IMR-90 (cell line): ENCODE results near the gene FBXO30. TPM values are rescaled to one million over a fixed set of nuclear protein-coding genes. Genes with fewer than 3 reads are reported as not detected.

Source experiments
- ATAC-seq: fragments of 200-7000 bp; cut with Tn5 transposase; 2 replicates; pipeline ENCODE4 v1.9.1; 2020; ENCODE audit warnings: low read depth, mild to moderate bottlenecking, moderate library complexity
- BruUV-seq: library from RNA; stranded (reverse); fragments of 400-500 nt; replicated peaks from 2 replicates; lab custom pipeline; 2021; lab: Mats Ljungman, UMichigan
- CTCF ChIA-PET: fragments of 300-600 bp; formaldehyde crosslinking; extraction: SDS; loops from one replicate; lab custom pipeline; 2021; ENCODE audit warnings: antibody characterized with exemption; lab: Yijun Ruan, JAX
- POLR2A ChIA-PET: fragments of 300-600 bp; sonication (Branson Sonifier 250); formaldehyde crosslinking; loops from one replicate; lab custom pipeline; 2022; ENCODE audit warnings: antibody characterized with exemption; ENCODE audit not compliant: unreplicated experiment; lab: Charles Lee
- DNase-seq: peaks from one replicate; pipeline ENCODE4 v3.0.0; 2013
- H2AFZ ChIP-seq: replicated peaks from 2 replicates; pipeline ENCODE3; 2013; ENCODE audit warnings: low read length, mild to moderate bottlenecking; ENCODE audit not compliant: poor library complexity
- H2AK5ac ChIP-seq: 2 replicates; pipeline ENCODE4 v1.6.1; 2013; ENCODE audit warnings: low read depth, low read length, inconsistent platforms
- H2AK9ac ChIP-seq: replicated peaks from 2 replicates; pipeline ENCODE3; 2013; ENCODE audit warnings: mild to moderate bottlenecking, low read depth, low read length, moderate library complexity; ENCODE audit not compliant: poor library complexity
- H2BK120ac ChIP-seq: 2 replicates; pipeline ENCODE4 v1.6.1; 2013; ENCODE audit warnings: low read depth, low read length, inconsistent platforms
- H2BK15ac ChIP-seq: 3 replicates; pipeline ENCODE4 v1.6.1; 2013; ENCODE audit warnings: low read depth, low read length, inconsistent platforms
- H2BK20ac ChIP-seq: 2 replicates; pipeline ENCODE4 v1.6.1; 2013; ENCODE audit warnings: low read depth, mild to moderate bottlenecking, inconsistent platforms, low read length, moderate library complexity
- H2BK5ac ChIP-seq: 2 replicates; pipeline ENCODE4 v1.6.1; 2013; ENCODE audit warnings: mild to moderate bottlenecking, low read depth, low read length, inconsistent platforms; ENCODE audit not compliant: poor library complexity, severe bottlenecking
- H3K14ac ChIP-seq: replicated peaks from 2 replicates; pipeline ENCODE4 v1.6.1; 2013; ENCODE audit warnings: low read depth, low read length, inconsistent platforms
- H3K18ac ChIP-seq: 2 replicates; pipeline ENCODE4 v1.6.1; 2013; ENCODE audit warnings: low read depth, low read length, control low read depth
- H3K23ac ChIP-seq: 2 replicates; pipeline ENCODE4 v1.6.1; 2013; ENCODE audit warnings: low read depth, low read length, inconsistent platforms
- H3K27ac ChIP-seq: 2 replicates; pipeline ENCODE4 v1.5.1; 2013; ENCODE audit warnings: mild to moderate bottlenecking, control low read depth, low read length; ENCODE audit not compliant: insufficient read depth
- H3K27me3 ChIP-seq: 2 replicates; pipeline ENCODE4 v1.6.1; 2013; ENCODE audit warnings: low read length; ENCODE audit not compliant: control insufficient read depth, insufficient read depth
- H3K36me3 ChIP-seq: 2 replicates; pipeline ENCODE4 v1.6.1; 2013; ENCODE audit warnings: low read length, mixed read lengths; ENCODE audit not compliant: control insufficient read depth, insufficient read depth
- H3K4ac ChIP-seq: 2 replicates; pipeline ENCODE4 v1.6.1; 2013; ENCODE audit warnings: low read depth, low read length, inconsistent platforms
- H3K4me1 ChIP-seq: 2 replicates; pipeline ENCODE4 v1.6.1; 2013; ENCODE audit warnings: low read length, mixed read lengths; ENCODE audit not compliant: control insufficient read depth, insufficient read depth
- H3K4me2 ChIP-seq: 2 replicates; pipeline ENCODE4 v1.6.1; 2013; ENCODE audit warnings: low read depth, mild to moderate bottlenecking, control low read depth, low read length, moderate library complexity
- H3K4me3 ChIP-seq: 2 replicates; pipeline ENCODE4 v1.5.1; 2013; ENCODE audit warnings: low read depth, mild to moderate bottlenecking, control low read depth, low read length, moderate library complexity; ENCODE audit not compliant: insufficient read depth
- H3K56ac ChIP-seq: 2 replicates; pipeline ENCODE4 v1.6.1; 2013; ENCODE audit warnings: low read length, inconsistent platforms; ENCODE audit not compliant: insufficient read depth; ENCODE audit errors: extremely low read depth
- H3K79me1 ChIP-seq, 2 experiments: 2 replicates each; pipeline ENCODE4 v1.6.1; 2013; ENCODE audit warnings: low read length in 2 of 2, inconsistent platforms in 1 of 2, low read depth in 1 of 2
- H3K9ac ChIP-seq: 2 replicates; pipeline ENCODE4 v1.6.1; 2013; ENCODE audit warnings: low read depth, low read length, control low read depth
- H3K9me1 ChIP-seq: 2 replicates; pipeline ENCODE4 v1.6.1; 2013; ENCODE audit warnings: low read length, inconsistent platforms; ENCODE audit not compliant: insufficient read depth
- H3K9me3 ChIP-seq: 2 replicates; pipeline ENCODE4 v1.6.1; 2013; ENCODE audit warnings: low read length; ENCODE audit not compliant: control insufficient read depth, insufficient read depth
- H4K20me1 ChIP-seq: 2 replicates; pipeline ENCODE4 v1.6.1; 2013; ENCODE audit warnings: low read length, inconsistent platforms; ENCODE audit not compliant: insufficient read depth
- H4K5ac ChIP-seq: 2 replicates; pipeline ENCODE4 v1.6.1; 2013; ENCODE audit warnings: mild to moderate bottlenecking, low read depth, low read length, control low read depth
- H4K8ac ChIP-seq, 2 experiments: 2 replicates each; pipeline ENCODE4 v1.6.1; 2013; ENCODE audit warnings: low read depth in 2 of 2, low read length in 2 of 2, control low read depth in 1 of 2, inconsistent platforms in 1 of 2
- H4K91ac ChIP-seq: 2 replicates; pipeline ENCODE4 v1.6.1; 2013; ENCODE audit warnings: low read depth, low read length, inconsistent platforms; ENCODE audit not compliant: insufficient read depth
- MAFK ChIP-seq: IDR thresholded peaks from 2 replicates; pipeline ENCODE4 v1.6.1; 2012; ENCODE audit warnings: low read depth, low read length, improper control_type of control experiment
- MAZ ChIP-seq: IDR thresholded peaks from 2 replicates; pipeline ENCODE4 v1.6.1; 2012; ENCODE audit warnings: low read depth, mild to moderate bottlenecking, low read length, improper control_type of control experiment, moderate library complexity, borderline replicate concordance
- MXI1 ChIP-seq: IDR thresholded peaks from 2 replicates; pipeline ENCODE4 v1.6.1; 2012; ENCODE audit warnings: low read depth, mild to moderate bottlenecking, low read length, moderate library complexity, borderline replicate concordance
- NFE2L2 ChIP-seq: fragments of 150-350 bp; IDR thresholded peaks from 2 replicates; pipeline ENCODE4 v1.6.1; 2016; ENCODE audit warnings: low read depth, mild to moderate bottlenecking, low read length
- RCOR1 ChIP-seq: IDR thresholded peaks from 2 replicates; pipeline ENCODE4 v1.6.1; 2012; ENCODE audit warnings: mild to moderate bottlenecking, low read length, improper control_type of control experiment; ENCODE audit not compliant: insufficient replicate concordance
- RFX5 ChIP-seq: IDR thresholded peaks from 2 replicates; pipeline ENCODE4 v1.8.0; 2012; ENCODE audit warnings: low read depth, mild to moderate bottlenecking, low read length, moderate library complexity
- SMC3 ChIP-seq: fragments of 150-350 bp; IDR thresholded peaks from 2 replicates; pipeline ENCODE4 v1.6.1; 2016; ENCODE audit warnings: low read depth, mild to moderate bottlenecking, antibody characterized with exemption, low read length, moderate library complexity
- USF2 ChIP-seq: fragments of 150-350 bp; IDR thresholded peaks from 2 replicates; pipeline ENCODE4 v1.6.1; 2017; ENCODE audit warnings: mild to moderate bottlenecking, antibody characterized with exemption, low read length, low read depth
- WGBS, 2 experiments: methylation state at CpG; one replicate each; pipeline versions ENCODE4 v1.1.5 to v1.1.7; 2013; ENCODE audit warnings: missing lambda C conversion rate in 2 of 2; ENCODE audit not compliant: insufficient read length in 1 of 2; ENCODE audit errors: extremely low coverage in 2 of 2; 5-methylcytosine and 5-hydroxymethylcytosine counted together
- dilution Hi-C: fragments of 300-500 bp; cut with HindIII; formaldehyde crosslinking; loops from one replicate; pipeline ENCODE4 v1.14.3; 2018; ENCODE audit warnings: low sequenced_read_pairs; ENCODE audit not compliant: unreplicated experiment
- in situ Hi-C: fragments of 300-500 bp; cut with MboI; formaldehyde crosslinking; loops from 3 replicates; pipeline ENCODE4 v1.14.3; 2019; ENCODE audit warnings: low sequenced_read_pairs, inconsistent platforms, mixed read lengths
- intact Hi-C: fragments of 100-400 bp; cut with micrococcal nuclease; formaldehyde crosslinking; loops from 2 replicates; pipeline ENCODE4 v1.10.0; 2022
- polyA plus RNA-seq, 3 experiments: library from polyadenylated mRNA; depleted of rRNA; stranded (reverse); fragments of >200 nt; gene quantifications; 2 replicates each; pipeline ENCODE4 v1.2.3, GENCODE V29; 2012; ENCODE audit warnings: low replicate concordance in 1 of 3
- total RNA-seq: library from RNA; depleted of rRNA; stranded (reverse); fragments of >200 nt; gene quantifications from 2 replicates; pipeline ENCODE4 v1.2.3, GENCODE V29; 2012
- TF ChIP-seq, protein P1 (sequence below): fragments of 150-350 bp; IDR thresholded peaks from 2 replicates; pipeline ENCODE4 v1.6.1; 2016; ENCODE audit warnings: low read depth, mild to moderate bottlenecking, low read length, moderate library complexity, borderline replicate concordance

Gene FBXO30
- total and polyA plus RNA-seq, 2 of the 4 experiments (the other 2 are of a cell fraction), result 3.1 to 9.3 TPM

DNA sequence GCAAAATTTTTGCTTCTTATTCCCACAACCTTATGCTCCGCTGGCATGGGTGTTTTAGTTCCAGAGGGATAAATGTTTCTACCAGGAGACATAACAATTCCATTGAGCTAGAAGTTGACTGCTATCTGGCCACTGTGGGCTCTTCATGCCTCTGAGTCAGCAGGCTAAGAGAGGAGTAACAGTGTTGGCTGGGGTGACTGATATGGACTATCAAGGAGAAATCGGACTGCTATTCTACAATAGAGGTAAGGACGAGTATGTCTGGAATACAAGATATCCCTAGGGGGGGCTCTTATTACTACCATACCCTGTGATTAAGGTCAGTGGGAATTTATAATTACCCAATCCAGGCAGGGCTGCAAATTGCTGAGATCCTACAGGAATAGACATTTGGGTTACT is 26.9 kb downstream of the FBXO30 start:
- Histone ChIP-seq H3K4me1 (no peaks in the 10 kb centered on the region), H2BK120ac (no peak overlapping the region), H3K27ac (no peak overlapping the region), H3K4me3 (no peak overlapping the region), H3K36me3 (peaks cover 2% of the 10 kb centered on the region; the same call in 1 of the 2 replicates), H2BK20ac (no peak overlapping the region), H3K9me3 (peaks cover 9% of the 10 kb centered on the region), H3K79me1 (peaks cover 9 to 13% of the 10 kb centered on the region in 2 experiments; a peak in 3 of 4 replicates), H3K18ac (no peak overlapping the region), H2AK9ac (no peak overlapping the region), H3K9ac (no peak overlapping the region), H3K14ac (no peak overlapping the region), H3K4me2 (no peak overlapping the region), H3K27me3 (no peaks in the 10 kb centered on the region), H4K8ac (no peak overlapping the region), H2AFZ (no peak overlapping the region), H4K5ac (no peak overlapping the region), H2AK5ac (no peak overlapping the region), H4K20me1 (no peaks in the 10 kb centered on the region; the same call in 1 of the 2 replicates), H3K23ac (no peak overlapping the region), H4K91ac (no peak overlapping the region), H2BK5ac (no peak overlapping the region), H3K56ac (no peak overlapping the region), H3K9me1 (peaks cover 3% of the 10 kb centered on the region), H2BK15ac (no peak overlapping the region), H3K4ac (no peak overlapping the region)
- dilution Hi-C loops, result no loop called here
- no TSS peak for BruUV-seq
- no peak for ATAC-seq
- ChIA-PET CTCF (no interaction called here), POLR2A (no interaction called here)
- no peak for DNase-seq
- in situ Hi-C loops, result no loop called here
- TF ChIP-seq NFE2L2, result no peak
- TF ChIP-seq, protein P1, sequence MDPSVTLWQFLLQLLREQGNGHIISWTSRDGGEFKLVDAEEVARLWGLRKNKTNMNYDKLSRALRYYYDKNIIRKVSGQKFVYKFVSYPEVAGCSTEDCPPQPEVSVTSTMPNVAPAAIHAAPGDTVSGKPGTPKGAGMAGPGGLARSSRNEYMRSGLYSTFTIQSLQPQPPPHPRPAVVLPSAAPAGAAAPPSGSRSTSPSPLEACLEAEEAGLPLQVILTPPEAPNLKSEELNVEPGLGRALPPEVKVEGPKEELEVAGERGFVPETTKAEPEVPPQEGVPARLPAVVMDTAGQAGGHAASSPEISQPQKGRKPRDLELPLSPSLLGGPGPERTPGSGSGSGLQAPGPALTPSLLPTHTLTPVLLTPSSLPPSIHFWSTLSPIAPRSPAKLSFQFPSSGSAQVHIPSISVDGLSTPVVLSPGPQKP, result no peak
- no peak for TF ChIP-seq RCOR1
- TF ChIP-seq MXI1, result no peak
- TF ChIP-seq SMC3, result no peak
- TF ChIP-seq MAFK, result no peak
- no peak for TF ChIP-seq RFX5
- TF ChIP-seq USF2, result no peak
- TF ChIP-seq MAZ, result no peak
- intact Hi-C loops, result no loop called here
- no CpG with 5 or more reads among the region's 3 CpGs for WGBS, 2 experiments
